ENCODE results near the gene VANGL2.

DNA sequence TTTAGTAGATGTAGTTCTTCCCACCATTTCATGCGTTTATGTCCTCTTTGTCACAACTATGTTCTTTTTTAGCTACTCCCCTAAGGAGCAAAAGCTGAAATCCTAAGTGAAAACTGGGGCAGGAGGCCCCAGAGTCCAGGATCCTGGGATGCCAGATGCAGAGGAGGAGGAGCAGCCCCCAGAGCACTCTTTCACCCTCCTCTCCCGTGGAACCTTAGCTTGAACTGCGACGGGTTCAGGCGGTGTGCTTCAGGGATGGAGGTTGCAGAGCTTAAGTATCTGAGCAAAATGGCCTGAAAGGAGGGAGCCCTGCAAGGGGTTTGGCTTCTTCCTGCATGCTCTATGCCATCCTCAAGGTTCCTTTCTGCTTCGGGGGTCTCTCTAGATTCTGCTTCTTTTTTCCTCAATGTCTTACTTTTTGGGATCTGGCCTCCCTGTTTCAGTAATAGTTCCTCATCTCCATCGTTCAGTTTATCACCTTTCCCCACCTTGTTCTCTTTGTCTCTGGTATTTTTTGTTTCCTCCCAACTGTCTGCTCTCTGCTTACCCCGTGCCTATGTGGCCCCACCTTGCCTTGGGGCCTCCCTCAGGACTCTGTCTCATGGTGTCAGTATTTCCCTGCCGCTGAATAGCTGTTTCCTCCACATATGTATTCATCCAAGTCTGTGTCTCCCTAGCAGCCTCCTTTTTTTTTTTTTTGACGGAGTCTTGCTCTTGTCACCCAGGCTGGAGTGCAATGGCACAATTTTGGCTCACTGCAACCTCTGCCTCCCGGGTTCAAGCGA is 36.2 kb upstream of the VANGL2 start:
- TF ChIP-seq, protein P1, sequence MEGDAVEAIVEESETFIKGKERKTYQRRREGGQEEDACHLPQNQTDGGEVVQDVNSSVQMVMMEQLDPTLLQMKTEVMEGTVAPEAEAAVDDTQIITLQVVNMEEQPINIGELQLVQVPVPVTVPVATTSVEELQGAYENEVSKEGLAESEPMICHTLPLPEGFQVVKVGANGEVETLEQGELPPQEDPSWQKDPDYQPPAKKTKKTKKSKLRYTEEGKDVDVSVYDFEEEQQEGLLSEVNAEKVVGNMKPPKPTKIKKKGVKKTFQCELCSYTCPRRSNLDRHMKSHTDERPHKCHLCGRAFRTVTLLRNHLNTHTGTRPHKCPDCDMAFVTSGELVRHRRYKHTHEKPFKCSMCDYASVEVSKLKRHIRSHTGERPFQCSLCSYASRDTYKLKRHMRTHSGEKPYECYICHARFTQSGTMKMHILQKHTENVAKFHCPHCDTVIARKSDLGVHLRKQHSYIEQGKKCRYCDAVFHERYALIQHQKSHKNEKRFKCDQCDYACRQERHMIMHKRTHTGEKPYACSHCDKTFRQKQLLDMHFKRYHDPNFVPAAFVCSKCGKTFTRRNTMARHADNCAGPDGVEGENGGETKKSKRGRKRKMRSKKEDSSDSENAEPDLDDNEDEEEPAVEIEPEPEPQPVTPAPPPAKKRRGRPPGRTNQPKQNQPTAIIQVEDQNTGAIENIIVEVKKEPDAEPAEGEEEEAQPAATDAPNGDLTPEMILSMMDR (IDR thresholded peaks at IDR 0.05; ENCODE audit: low read depth, low read length): no peak
- TF ChIP-seq EZH2phosphoT487 (IDR thresholded peaks at IDR 0.05; ENCODE audit: low read depth): no peak

Data from OCI-LY3 (cell line).